NCI-H2196 (cell line): ENCODE measurements around the gene ARRB1.
A peak's percentile ranks its signal among the peaks of the same experiment; 100 is the strongest.

Experiments
- DNase-seq: peaks from one replicate; lab custom pipeline; 2025; ENCODE audit not compliant: unreplicated experiment; lab: John Stamatoyannopoulos, UW

The ARRB1 gene

DNA sequence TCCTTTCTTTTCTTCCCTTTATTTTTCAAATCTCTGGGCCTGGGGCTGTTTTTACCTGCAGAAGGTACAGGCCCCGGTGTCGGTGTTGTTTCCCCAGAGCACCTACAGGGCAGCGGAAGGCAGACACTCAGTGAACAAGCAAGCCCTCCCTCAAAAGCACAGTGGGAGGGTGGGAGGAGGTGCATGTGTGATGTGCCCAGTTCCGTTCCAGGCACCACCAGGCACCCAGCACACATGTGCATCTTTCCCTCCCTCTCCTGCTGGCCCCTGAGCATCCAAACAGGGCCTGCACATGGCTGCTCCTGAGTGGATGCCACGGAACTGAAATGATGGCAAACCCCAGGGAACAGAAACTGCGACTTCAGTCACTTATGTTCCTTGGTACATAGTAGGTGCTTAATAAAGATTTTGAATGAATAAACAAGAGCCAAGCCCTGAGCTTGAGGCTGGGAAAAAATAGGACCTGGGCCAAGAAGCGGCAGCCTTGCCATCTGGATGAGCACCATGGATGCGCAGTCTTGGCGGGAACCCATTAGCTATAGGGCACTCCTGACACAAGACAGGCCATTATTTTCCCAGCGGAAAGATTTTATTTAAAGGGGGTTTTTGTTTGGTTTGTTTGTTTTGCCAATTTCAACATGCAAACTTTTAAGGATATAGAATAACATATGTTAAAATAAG is 47.8 kb downstream of the ARRB1 start:
- no peak for DNase-seq

- no peak for DNase-seq
These were observed 49.1 kb downstream of the ARRB1 start for GRCh38 chr11:75302371-75302770.

DNA sequence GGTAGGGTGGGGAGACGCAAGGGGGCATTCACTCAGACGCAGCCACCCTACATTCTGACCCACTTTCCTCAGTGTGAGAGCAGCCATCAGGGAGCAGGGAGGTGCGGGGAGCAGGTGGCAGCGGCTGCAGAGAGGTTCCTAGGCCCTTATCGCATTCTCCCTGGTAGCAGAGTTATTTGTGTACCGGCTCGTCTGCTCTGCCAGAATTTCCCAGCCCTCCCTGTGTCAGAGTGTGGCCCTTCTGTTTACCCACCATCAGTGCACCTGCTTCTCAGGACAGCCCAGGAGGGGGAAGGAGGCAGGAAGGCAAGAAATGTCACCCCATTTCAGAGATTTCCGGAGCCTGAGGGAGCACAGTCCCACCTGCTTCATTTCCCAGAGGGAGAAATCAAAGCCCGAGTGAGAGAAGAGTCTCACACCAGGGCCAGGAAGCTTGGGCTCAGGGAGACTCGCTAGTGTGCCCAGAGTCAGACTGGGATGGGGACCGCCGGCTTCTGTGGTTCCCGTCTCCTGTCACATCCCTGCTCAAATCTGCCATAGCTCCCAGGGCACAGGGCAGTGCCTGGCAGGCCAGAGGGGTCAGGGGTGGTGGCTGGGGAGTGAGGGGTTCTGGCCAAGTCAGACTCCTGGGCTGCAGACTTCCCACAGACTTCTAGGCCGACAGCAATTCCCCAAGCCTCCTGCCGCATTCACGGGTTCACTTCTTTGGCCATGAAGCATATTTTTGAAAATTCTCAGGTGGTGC is 49.7 kb downstream of the ARRB1 start:
- peak; percentile 57 for DNase-seq

DNA sequence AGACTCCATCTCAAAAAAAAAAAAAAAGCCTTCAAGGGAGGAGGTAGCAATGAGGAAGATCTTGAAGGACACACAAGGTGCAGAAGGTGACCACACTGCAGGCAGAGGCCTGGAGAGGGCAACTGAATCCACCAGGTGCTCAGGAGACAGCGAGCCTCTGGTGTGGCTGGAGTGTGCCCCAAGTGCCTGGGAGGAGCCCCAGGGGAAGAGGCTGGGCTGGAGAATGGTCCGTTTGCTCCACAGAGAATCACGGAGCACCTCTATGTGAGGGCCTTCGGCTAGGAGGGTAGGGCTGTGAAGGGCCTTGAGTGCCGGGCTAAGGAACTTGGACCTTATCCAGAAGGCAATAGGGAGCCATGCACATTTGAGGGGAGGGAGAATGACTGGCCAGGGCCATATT is 50.3 kb downstream of the ARRB1 start:
- peak; percentile 16 for DNase-seq

DNA sequence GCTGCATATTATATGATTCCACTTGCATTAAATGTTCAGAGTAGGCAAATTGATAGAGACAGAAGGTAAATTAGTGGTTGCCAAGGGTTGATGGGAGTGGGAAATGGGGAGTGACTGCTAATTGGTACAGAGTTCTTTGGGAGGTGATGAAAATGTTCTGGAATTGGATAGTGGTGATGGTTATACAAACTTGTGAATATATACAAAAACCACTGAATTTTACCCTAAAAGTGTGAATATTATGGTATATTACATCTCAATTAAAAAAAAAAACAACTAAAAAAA is 52.5 kb downstream of the ARRB1 start:
- no peak for DNase-seq

DNA sequence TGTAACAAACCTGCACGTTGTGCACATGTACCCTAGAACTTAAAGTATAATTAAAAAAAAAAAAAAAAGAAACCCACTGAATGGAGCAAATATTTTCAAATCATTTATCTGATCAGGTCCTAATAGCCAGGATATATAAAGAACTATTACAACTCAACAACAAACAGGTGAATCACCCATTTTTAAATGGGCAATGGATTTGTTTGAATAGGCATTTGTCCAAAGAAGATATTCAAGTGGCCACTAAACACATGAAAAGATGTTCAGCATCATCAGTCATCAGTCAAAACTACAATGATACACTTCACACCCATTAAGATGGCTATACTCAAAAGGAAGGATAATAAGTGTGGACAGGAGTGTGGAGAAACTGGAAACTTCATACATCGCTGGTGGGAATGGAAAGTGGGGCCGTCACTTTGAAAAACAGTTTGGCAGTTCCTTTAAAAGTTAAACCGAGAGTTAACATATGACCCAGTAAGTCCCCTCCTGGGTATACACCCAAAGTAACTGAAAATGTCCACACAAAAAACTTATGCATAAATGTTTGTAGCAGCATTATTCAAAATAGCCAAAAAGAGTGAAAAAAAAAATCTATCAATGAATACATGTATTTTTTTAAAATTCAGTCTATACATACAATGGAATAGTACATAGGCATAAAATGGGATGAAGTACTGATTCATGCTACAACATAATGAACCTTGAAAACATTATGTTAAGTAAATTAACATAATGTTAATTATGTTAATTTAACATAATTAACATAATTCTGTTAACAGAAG is 53.1 kb downstream of the ARRB1 start:
- peak; percentile 21 for DNase-seq

GRCh38 chr11:75293903-75294302 is 57.6 kb downstream of the ARRB1 start:
- DNase-seq, result no peak

- DNase-seq, result no peak
These were observed 58.5 kb downstream of the ARRB1 start for GRCh38 chr11:75292943-75293342.

DNA sequence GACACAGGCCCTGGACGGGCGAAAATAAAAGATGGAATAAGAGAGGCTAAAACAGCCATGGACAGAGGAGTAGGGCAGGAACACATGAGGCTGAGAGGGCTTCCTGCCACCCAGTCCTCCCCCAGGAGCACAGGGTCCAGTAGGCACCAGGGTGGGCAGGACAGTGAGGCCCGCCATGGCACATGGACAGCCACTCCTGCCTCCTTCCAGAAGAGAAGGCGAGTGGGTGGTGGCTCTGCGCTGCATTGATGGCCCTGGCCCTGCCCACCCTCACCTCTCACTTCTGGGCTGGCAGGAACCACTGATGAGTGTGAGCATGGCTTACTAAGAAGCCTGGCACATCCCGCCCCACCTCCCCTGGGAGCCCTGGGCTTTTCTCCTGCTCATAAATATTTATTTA is 59.7 kb downstream of the ARRB1 start:
- DNase-seq, result no peak

- no peak for DNase-seq
These were observed 61.5 kb downstream of the ARRB1 start for GRCh38 chr11:75289919-75290318.

GRCh38 chr11:75289511-75289760 is 62.0 kb downstream of the ARRB1 start:
- DNase-seq, result no peak

GRCh38 chr11:75287579-75287978 is 63.9 kb downstream of the ARRB1 start:
- DNase-seq, result no peak

- no peak for DNase-seq
These were observed 64.5 kb downstream of the ARRB1 start for GRCh38 chr11:75286826-75287465.

- DNase-seq, result no peak
These were observed 65.6 kb downstream of the ARRB1 start for GRCh38 chr11:75285776-75286360.

GRCh38 chr11:75283391-75283931 is 68.0 kb downstream of the ARRB1 start:
- DNase-seq, result no peak

- DNase-seq, result no peak
These were observed 69.9 kb downstream of the ARRB1 start for GRCh38 chr11:75281469-75282095.

DNA sequence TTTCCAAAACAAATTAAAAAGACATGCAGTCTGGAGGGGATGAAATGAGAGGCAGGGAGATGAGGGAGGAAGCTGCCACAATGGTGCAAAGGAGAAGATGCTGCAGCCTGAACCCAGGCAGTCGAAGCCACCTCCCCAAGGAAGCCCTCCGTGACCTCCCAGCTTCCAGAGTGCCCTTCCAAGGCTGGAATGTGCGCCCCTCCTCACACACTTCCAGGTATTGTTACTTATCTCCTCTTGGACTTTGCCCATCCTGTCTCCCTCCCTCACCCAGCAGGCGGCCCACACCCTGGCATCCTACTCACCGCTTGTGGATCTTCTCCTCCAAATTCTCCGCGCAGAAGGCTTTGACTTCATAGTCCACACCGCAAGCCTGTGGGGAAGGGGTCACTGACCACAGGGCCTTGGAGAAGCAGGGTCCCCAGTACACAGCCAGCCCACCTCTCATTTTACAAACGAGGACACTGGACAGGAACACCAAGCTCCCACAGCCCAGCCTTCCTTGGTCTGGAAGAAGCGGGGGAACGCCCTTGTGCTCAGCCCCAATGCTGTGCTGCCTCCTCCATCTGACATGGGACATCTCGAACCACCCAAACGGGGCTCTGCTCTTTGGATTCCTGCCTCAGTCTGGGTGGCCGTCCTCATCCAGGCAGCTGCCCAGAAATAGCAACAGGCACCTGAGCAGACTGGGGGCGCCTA is 70.5 kb downstream of the ARRB1 start:
- DNase-seq, result no peak

DNA sequence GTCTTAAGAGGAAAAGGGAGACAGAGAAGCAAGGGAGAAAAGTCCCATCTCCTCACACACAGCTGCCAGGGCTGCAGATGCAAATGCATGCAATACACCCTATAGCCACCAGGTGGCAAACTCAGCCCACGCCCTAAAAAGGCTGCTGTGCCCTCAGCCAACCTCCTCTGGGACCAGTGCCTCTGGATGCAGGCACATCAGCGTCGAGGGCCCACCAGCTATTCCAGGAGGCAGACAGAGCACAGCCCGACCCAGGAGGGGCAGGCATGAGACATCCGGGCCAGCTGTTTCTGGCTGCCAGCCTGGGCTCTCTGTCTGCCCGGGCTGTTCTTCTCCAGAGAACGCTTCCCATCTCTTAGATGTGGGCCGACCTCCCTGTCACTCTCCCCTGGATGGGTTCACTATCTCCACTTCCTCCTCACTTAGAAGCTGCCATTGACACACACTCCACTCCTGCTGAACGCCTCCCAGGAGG is 71.2 kb downstream of the ARRB1 start:
- DNase-seq, result peak; percentile 77

GRCh38 chr11:75279273-75279672 is 72.2 kb downstream of the ARRB1 start:
- DNase-seq, result no peak
